Panc1 (cell line): ENCODE data around the gene CYB5RL. TPM values are rescaled to one million over a fixed set of nuclear protein-coding genes. Genes with fewer than 3 reads are reported as not detected.

ENCODE experiments used
- ATAC-seq: fragments of 200-7000 bp; cut with Tn5 transposase; 2 replicates; pipeline ENCODE4 v1.9.1; 2020; ENCODE audit warnings: mild to moderate bottlenecking, moderate library complexity
- BruUV-seq: library from RNA; stranded (reverse); fragments of 400-500 nt; replicated peaks from 2 replicates; lab custom pipeline; 2021; lab: Mats Ljungman, UMichigan
- CTCF ChIA-PET: fragments of 300-600 bp; sonication (Branson Sonifier 250); formaldehyde crosslinking; loops from one replicate; lab custom pipeline; 2022; ENCODE audit warnings: antibody characterized with exemption; lab: Charles Lee
- POLR2A ChIA-PET: fragments of 300-600 bp; sonication (Branson Sonifier 250); formaldehyde crosslinking; loops from one replicate; lab custom pipeline; 2022; ENCODE audit warnings: antibody characterized with exemption; lab: Charles Lee
- DNase-seq: peaks from one replicate; pipeline ENCODE4 v3.0.0-alpha.2; 2010; ENCODE audit warnings: low read depth, low spot score
- H3K27ac ChIP-seq: 2 replicates; pipeline ENCODE4 v1.5.1; 2011; ENCODE audit warnings: mild to moderate bottlenecking, low read length, inconsistent platforms
- H3K27me3 ChIP-seq: fragments of 200-500 bp; sonication (Bioruptor generic); 2 replicates; pipeline ENCODE4 v1.6.0; 2014; ENCODE audit warnings: low read length, inconsistent platforms; ENCODE audit not compliant: control insufficient read depth, insufficient read depth
- H3K36me3 ChIP-seq: fragments of 200-500 bp; sonication (Bioruptor generic); 2 replicates; pipeline ENCODE4 v1.5.1; 2014; ENCODE audit warnings: inconsistent platforms, mild to moderate bottlenecking, low read length, moderate library complexity; ENCODE audit not compliant: control insufficient read depth, insufficient read depth
- H3K4me1 ChIP-seq: 2 replicates; pipeline ENCODE4 v1.5.1; 2011; ENCODE audit warnings: inconsistent platforms, mild to moderate bottlenecking, low read length, moderate library complexity; ENCODE audit not compliant: control insufficient read depth, insufficient read depth
- H3K4me3 ChIP-seq, 2 experiments: 2 replicates each; pipeline ENCODE4 v1.5.1; 2011 to 2012; ENCODE audit warnings: low read depth in 2 of 2, low read length in 2 of 2, mild to moderate bottlenecking in 2 of 2, inconsistent platforms in 1 of 2, moderate library complexity in 1 of 2
- H3K9me3 ChIP-seq: fragments of 200-500 bp; sonication (Bioruptor generic); 2 replicates; pipeline ENCODE4 v1.5.1; 2014; ENCODE audit warnings: low read depth, mild to moderate bottlenecking, inconsistent platforms, low read length, moderate library complexity; ENCODE audit not compliant: control insufficient read depth, insufficient read depth
- POLR2AphosphoS5 ChIP-seq: IDR thresholded peaks from 2 replicates; pipeline ENCODE4 v1.6.1; 2012; ENCODE audit warnings: mild to moderate bottlenecking, low read depth, low read length, moderate library complexity
- SIN3A ChIP-seq: IDR thresholded peaks from 2 replicates; pipeline ENCODE4 v1.6.1; 2012; ENCODE audit warnings: low read depth, mild to moderate bottlenecking, low read length, moderate library complexity, borderline replicate concordance; ENCODE audit not compliant: insufficient read depth
- TCF7L2 ChIP-seq: IDR thresholded peaks from 2 replicates; pipeline ENCODE4 v1.6.1; 2011; ENCODE audit warnings: mild to moderate bottlenecking, low read depth, low read length, inconsistent platforms
- in situ Hi-C: cut with HindIII; loops from 2 replicates; pipeline ENCODE4 v1.10.0; 2016; ENCODE audit warnings: low sequenced_read_pairs, low pct_unique_long_range_greater_than_20kb
- intact Hi-C: fragments of 100-400 bp; cut with micrococcal nuclease; formaldehyde crosslinking; loops from one replicate; pipeline ENCODE4 v1.10.0; 2022; ENCODE audit not compliant: unreplicated experiment
- total RNA-seq: library from RNA; stranded (reverse); gene quantifications from one replicate; pipeline ENCODE4 v1.2.1, GENCODE V29; 2021; ENCODE audit not compliant: unreplicated experiment
- TF ChIP-seq, protein P1 (sequence below), 2 experiments: IDR thresholded peaks; 2 replicates each; pipeline ENCODE4 v1.6.1; 2011 to 2012; ENCODE audit warnings: low read depth in 2 of 2, control low read depth in 1 of 2, low read length in 1 of 2, mild to moderate bottlenecking in 1 of 2, moderate library complexity in 1 of 2; ENCODE audit not compliant: insufficient read depth in 1 of 2
- TF ChIP-seq, protein P2 (sequence below): fragments of 450-650 bp; IDR thresholded peaks from 2 replicates; pipeline ENCODE4 v1.5.1; 2017; ENCODE audit warnings: mild to moderate bottlenecking

CYB5RL gene
- total RNA-seq, 1 experiment from 2014 or later = 19.4 TPM

DNA sequence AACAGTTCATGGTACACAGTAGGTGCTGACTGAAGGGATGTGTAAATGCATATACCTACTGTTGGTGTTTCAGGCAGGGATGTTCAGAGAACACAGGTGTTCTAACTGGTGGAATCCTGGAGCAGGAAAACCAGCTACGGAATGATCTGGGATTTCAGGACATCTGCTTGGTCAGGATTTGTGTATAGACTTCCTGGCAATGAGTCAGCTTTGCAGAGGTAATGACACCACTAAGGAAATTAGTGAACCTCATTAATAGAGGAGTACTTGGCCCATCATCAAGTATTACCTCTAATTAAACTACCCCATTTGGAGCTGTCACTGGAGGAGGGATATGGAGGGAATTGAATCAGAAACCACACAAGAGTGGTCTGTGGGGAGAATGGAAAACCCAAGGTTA lies 7.5 kb upstream of the CYB5RL start:
- CTCF ChIA-PET = no interaction called here
- DNase-seq = no peak
- TF ChIP-seq, protein P1, sequence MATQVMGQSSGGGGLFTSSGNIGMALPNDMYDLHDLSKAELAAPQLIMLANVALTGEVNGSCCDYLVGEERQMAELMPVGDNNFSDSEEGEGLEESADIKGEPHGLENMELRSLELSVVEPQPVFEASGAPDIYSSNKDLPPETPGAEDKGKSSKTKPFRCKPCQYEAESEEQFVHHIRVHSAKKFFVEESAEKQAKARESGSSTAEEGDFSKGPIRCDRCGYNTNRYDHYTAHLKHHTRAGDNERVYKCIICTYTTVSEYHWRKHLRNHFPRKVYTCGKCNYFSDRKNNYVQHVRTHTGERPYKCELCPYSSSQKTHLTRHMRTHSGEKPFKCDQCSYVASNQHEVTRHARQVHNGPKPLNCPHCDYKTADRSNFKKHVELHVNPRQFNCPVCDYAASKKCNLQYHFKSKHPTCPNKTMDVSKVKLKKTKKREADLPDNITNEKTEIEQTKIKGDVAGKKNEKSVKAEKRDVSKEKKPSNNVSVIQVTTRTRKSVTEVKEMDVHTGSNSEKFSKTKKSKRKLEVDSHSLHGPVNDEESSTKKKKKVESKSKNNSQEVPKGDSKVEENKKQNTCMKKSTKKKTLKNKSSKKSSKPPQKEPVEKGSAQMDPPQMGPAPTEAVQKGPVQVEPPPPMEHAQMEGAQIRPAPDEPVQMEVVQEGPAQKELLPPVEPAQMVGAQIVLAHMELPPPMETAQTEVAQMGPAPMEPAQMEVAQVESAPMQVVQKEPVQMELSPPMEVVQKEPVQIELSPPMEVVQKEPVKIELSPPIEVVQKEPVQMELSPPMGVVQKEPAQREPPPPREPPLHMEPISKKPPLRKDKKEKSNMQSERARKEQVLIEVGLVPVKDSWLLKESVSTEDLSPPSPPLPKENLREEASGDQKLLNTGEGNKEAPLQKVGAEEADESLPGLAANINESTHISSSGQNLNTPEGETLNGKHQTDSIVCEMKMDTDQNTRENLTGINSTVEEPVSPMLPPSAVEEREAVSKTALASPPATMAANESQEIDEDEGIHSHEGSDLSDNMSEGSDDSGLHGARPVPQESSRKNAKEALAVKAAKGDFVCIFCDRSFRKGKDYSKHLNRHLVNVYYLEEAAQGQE (IDR thresholded peaks at IDR 0.05; ENCODE audit: insufficient read depth in 1 of 2, low read depth in 2 of 2, low read length in 1 of 2) = no peak
- H3K36me3 ChIP-seq = peaks cover 20% of the 10 kb centered on the region
- in situ Hi-C loops = no loop called here
- POLR2A ChIA-PET = no interaction called here
- H3K27ac ChIP-seq = no peak overlapping the region
- no peak for ATAC-seq
- no TSS peak for BruUV-seq
- H3K27me3 ChIP-seq = no peaks in the 10 kb centered on the region
- intact Hi-C loops = no loop called here
- H3K9me3 ChIP-seq = no peaks in the 10 kb centered on the region
- no peak overlapping the region for H3K4me3 ChIP-seq
- H3K4me1 ChIP-seq = no peaks in the 10 kb centered on the region

DNA sequence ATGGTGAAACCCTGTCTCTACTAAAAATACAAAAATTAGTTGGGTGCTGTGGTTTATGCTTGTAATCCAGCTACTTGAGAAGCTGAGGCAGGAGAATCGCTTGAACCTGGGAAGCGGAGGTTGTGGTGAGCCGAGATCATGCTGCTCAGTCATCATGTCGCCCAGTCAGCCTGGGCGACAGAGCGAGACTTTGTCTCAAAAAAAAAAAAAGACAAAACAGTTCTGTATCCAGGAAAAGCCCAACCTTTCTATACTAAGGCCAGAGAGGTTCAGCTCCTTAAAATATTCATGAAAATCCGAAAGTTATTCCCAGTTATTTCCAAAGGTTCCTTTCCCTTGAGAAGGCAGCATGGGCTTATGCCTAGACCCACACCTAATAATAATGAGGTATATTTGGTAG lies 4.4 kb upstream of the CYB5RL start:
- H3K27me3 ChIP-seq = no peaks in the 10 kb centered on the region
- H3K9me3 ChIP-seq = no peaks in the 10 kb centered on the region
- DNase-seq = no peak
- no TSS peak for BruUV-seq
- no peak overlapping the region for H3K27ac ChIP-seq
- CTCF ChIA-PET = no interaction called here
- intact Hi-C loops = no loop called here
- peaks cover 9% of the 10 kb centered on the region for H3K4me1 ChIP-seq
- peaks cover 13% of the 10 kb centered on the region for H3K36me3 ChIP-seq
- in situ Hi-C loops = no loop called here
- TF ChIP-seq TCF7L2 (no peak), SIN3A (no peak), POLR2AphosphoS5 (no peak)
- TF ChIP-seq, protein P1 (IDR thresholded peaks at IDR 0.05; ENCODE audit: insufficient read depth in 1 of 2, low read depth in 2 of 2, low read length in 1 of 2) = no peak
- TF ChIP-seq, protein P2, sequence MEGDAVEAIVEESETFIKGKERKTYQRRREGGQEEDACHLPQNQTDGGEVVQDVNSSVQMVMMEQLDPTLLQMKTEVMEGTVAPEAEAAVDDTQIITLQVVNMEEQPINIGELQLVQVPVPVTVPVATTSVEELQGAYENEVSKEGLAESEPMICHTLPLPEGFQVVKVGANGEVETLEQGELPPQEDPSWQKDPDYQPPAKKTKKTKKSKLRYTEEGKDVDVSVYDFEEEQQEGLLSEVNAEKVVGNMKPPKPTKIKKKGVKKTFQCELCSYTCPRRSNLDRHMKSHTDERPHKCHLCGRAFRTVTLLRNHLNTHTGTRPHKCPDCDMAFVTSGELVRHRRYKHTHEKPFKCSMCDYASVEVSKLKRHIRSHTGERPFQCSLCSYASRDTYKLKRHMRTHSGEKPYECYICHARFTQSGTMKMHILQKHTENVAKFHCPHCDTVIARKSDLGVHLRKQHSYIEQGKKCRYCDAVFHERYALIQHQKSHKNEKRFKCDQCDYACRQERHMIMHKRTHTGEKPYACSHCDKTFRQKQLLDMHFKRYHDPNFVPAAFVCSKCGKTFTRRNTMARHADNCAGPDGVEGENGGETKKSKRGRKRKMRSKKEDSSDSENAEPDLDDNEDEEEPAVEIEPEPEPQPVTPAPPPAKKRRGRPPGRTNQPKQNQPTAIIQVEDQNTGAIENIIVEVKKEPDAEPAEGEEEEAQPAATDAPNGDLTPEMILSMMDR = no peak
- POLR2A ChIA-PET = no interaction called here
- H3K4me3 ChIP-seq = no peak overlapping the region
- ATAC-seq = no peak
